Endodermal cell (in vitro differentiated cells): Measurements from ENCODE around the gene TTLL12. TPM values are rescaled to one million over a fixed set of nuclear protein-coding genes. Genes with fewer than 3 reads are reported as not detected.

ENCODE experiments used
- DNase-seq: peaks from one replicate; pipeline ENCODE4 v3.0.0-alpha.2; 2017
- H3K27ac ChIP-seq: 2 replicates; pipeline ENCODE4 v1.5.1; 2013; ENCODE audit warnings: mild to moderate bottlenecking, low read depth, low read length, moderate library complexity
- H3K27me3 ChIP-seq: 2 replicates; pipeline ENCODE4 v1.6.1; 2013; ENCODE audit warnings: mild to moderate bottlenecking, low read length, moderate library complexity; ENCODE audit not compliant: insufficient read depth, control insufficient read depth, poor library complexity, severe bottlenecking
- H3K36me3 ChIP-seq: 2 replicates; pipeline ENCODE4 v1.7.0; 2013; ENCODE audit warnings: mild to moderate bottlenecking, low read length, moderate library complexity; ENCODE audit not compliant: control insufficient read depth, insufficient read depth
- H3K4me1 ChIP-seq: one replicate; pipeline ENCODE4 v1.7.0; 2013; ENCODE audit warnings: low read length; ENCODE audit not compliant: control insufficient read depth, insufficient read depth
- H3K4me3 ChIP-seq: 2 replicates; pipeline ENCODE4 v1.5.1; 2013; ENCODE audit warnings: mild to moderate bottlenecking, low read length, moderate library complexity
- H3K9ac ChIP-seq: 2 replicates; pipeline ENCODE4 v1.6.1; 2013; ENCODE audit warnings: mild to moderate bottlenecking, low read length, moderate library complexity; ENCODE audit not compliant: poor library complexity, severe bottlenecking; ENCODE audit errors: extremely low read depth
- H3K9me3 ChIP-seq: 2 replicates; pipeline ENCODE4 v1.6.1; 2013; ENCODE audit warnings: mild to moderate bottlenecking, low read length, moderate library complexity; ENCODE audit not compliant: control insufficient read depth
- H3K27ac Mint-ChIP-seq: 2 replicates; pipeline ENCODE4 v1.8.0; 2020; ENCODE audit warnings: mixed read lengths
- H3K27me3 Mint-ChIP-seq: 2 replicates; pipeline ENCODE4 v1.8.0; 2021; ENCODE audit warnings: mild to moderate bottlenecking, mixed read lengths; ENCODE audit not compliant: insufficient read depth
- H3K36me3 Mint-ChIP-seq: 2 replicates; pipeline ENCODE4 v1.8.0; 2020; ENCODE audit warnings: low read depth, mixed read lengths
- H3K4me1 Mint-ChIP-seq: 2 replicates; pipeline ENCODE4 v1.8.0; 2020; ENCODE audit warnings: mixed read lengths
- H3K4me3 Mint-ChIP-seq: 2 replicates; pipeline ENCODE4 v1.8.0; 2020; ENCODE audit warnings: mild to moderate bottlenecking, moderate library complexity, mixed read lengths
- H3K9me3 Mint-ChIP-seq: 2 replicates; pipeline ENCODE4 v1.8.0; 2020; ENCODE audit warnings: mild to moderate bottlenecking, mixed read lengths
- CTCF ChIP-seq: fragments of 200-600 bp; sonication (generic); conservative IDR thresholded peaks from 2 replicates; pipeline ENCODE4 v1.5.0; 2021; ENCODE audit warnings: antibody characterized with exemption, mild to moderate bottlenecking
- WGBS, 2 experiments: methylation state at CpG; one replicate each; pipeline versions ENCODE4 v1.1.5 to v1.1.7; 2013; ENCODE audit warnings: missing lambda C conversion rate in 2 of 2, mixed read lengths in 1 of 2; ENCODE audit not compliant: insufficient coverage in 1 of 2, insufficient read length in 1 of 2; 5-methylcytosine and 5-hydroxymethylcytosine counted together
- total RNA-seq, 2 donors: library from RNA; stranded (reverse); fragmentation: NEBNext Ultra II Directional in 1 of 2; extraction: Animal tissue kit (Norgen Biotek cat#: 25700) in 1 of 2; gene quantifications; 2 replicates in 1 of 2; 3 replicates in 1 of 2; pipeline ENCODE4 v1.2.1, GENCODE V29; 2021

The TTLL12 gene
- total RNA-seq, 2 donors from 2014 or later = 49.8 to 71.0 TPM

- Mint-ChIP-seq H3K9me3 (no peaks in the 10 kb centered on the region), H3K4me3 (no peak overlapping the region), H3K36me3 (no peaks in the 10 kb centered on the region), H3K27ac (no peak overlapping the region), H3K4me1 (peaks cover 2% of the 10 kb centered on the region), H3K27me3 (no peaks in the 10 kb centered on the region)
- no peaks in the 10 kb centered on the region for H3K27me3 ChIP-seq
- 85 to 88% methylated on average over 18 to 23 of the region's 23 CpGs for WGBS, 2 experiments
- TF ChIP-seq CTCF = no peak
- no peak for DNase-seq
- H3K4me3 ChIP-seq = no peak overlapping the region
- no peak overlapping the region for H3K27ac ChIP-seq
- H3K9me3 ChIP-seq = no peaks in the 10 kb centered on the region
- no peak overlapping the region for H3K9ac ChIP-seq
- no peaks in the 10 kb centered on the region for H3K4me1 ChIP-seq
- no peaks in the 10 kb centered on the region for H3K36me3 ChIP-seq
Measured at GRCh38 chr22:43206509-43207161, 19.7 kb upstream of the TTLL12 start.

- Mint-ChIP-seq H3K9me3 (no peaks in the 10 kb centered on the region), H3K36me3 (no peaks in the 10 kb centered on the region), H3K4me3 (no peak overlapping the region), H3K27me3 (no peaks in the 10 kb centered on the region), H3K27ac (no peak overlapping the region), H3K4me1 (peaks cover 2% of the 10 kb centered on the region)
- no peak for TF ChIP-seq CTCF
- Histone ChIP-seq H3K36me3 (no peaks in the 10 kb centered on the region), H3K9me3 (no peaks in the 10 kb centered on the region), H3K4me3 (no peak overlapping the region), H3K4me1 (no peaks in the 10 kb centered on the region), H3K27ac (no peak overlapping the region), H3K27me3 (no peaks in the 10 kb centered on the region), H3K9ac (no peak overlapping the region)
- 98 to 100% methylated on average over 1 to 4 of the region's 5 CpGs for WGBS, 2 experiments
- no peak for DNase-seq
Measured at GRCh38 chr22:43205748-43206508, 19.0 kb upstream of the TTLL12 start.

GRCh38 chr22:43205261-43205691 is 18.3 kb upstream of the TTLL12 start:
- Mint-ChIP-seq H3K27ac (no peak overlapping the region), H3K4me3 (no peak overlapping the region), H3K36me3 (no peaks in the 10 kb centered on the region), H3K9me3 (no peaks in the 10 kb centered on the region), H3K27me3 (no peaks in the 10 kb centered on the region), H3K4me1 (peaks cover 2% of the 10 kb centered on the region)
- Histone ChIP-seq H3K4me3 (no peak overlapping the region), H3K4me1 (no peaks in the 10 kb centered on the region), H3K27ac (no peak overlapping the region), H3K9me3 (no peaks in the 10 kb centered on the region), H3K36me3 (no peaks in the 10 kb centered on the region), H3K27me3 (no peaks in the 10 kb centered on the region), H3K9ac (no peak overlapping the region)
- 87 to 93% methylated on average over 4 to 9 of the region's 9 CpGs for WGBS, 2 experiments
- TF ChIP-seq CTCF = no peak
- DNase-seq = no peak
